HG03025 (cell line): ENCODE measurements around the gene DNAH5.
"Not testable (repeated sequence)": the region's sequence is repeated elsewhere in the genome, so short reads cannot be mapped to it uniquely, and the experiment has no call there.

Experiments used
- ATAC-seq: cut with Tn5 transposase; IDR thresholded peaks from one replicate; pipeline ENCODE4 v1.9.1; 2021; ENCODE audit warnings: mild to moderate bottlenecking, moderate library complexity; ENCODE audit not compliant: unreplicated experiment, low FRiP score

Gene DNAH5

GRCh38 chr5:13859270-13860065 lies 85.0 kb downstream of the DNAH5 start:
- ATAC-seq, result no peak

DNA sequence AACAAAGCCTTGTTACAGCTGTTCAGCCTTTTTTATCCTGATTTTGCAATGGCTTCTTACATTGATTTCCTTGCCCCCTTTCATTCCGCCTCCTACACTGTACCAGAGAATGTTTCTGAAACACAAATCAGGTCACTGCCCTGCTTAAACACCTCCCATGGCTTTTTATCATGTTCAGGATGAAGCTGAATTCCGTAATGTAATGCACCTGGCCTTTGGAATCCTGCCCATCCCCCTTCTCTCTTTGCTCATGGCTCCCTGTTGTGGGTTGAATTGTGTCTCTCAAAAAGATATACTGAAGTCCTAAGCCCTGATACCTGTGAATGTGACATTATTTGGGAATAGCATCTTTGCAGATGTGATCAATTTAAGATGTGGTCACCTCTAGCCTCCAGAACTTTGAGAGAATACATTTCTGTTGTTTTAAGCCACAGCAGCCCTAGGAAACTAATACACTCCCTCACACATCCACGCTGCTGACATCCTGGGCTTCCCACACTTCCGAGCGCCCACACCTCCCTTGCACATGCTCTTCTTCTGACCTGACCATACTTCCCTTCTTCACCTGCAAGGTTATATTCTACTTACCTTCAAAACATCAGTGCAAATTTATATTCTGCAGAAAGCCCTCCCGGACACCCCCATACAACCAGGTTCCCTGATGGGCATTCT lies 101.2 kb downstream of the DNAH5 start:
- ATAC-seq, result no peak

DNA sequence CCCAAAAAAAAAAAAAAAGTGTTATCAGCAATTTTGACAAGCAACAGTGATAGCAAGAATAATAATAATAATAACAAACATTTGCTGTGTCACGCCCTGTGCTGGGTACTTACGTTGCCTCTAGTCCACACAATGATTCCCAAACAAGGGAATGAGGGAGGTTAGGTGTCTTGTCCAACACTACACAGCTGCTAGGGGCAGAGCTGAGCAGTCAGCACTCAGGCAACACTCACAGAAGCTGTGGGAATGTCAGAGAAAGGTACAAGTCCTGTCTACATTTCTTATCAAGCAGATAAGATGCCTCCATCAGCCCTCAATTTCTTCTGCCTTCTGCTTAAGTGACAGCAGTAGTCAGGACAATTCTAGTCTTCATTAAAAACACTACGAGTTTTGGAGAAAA lies 111.0 kb downstream of the DNAH5 start:
- ATAC-seq, result no peak

GRCh38 chr5:13831351-13831750 lies 113.1 kb downstream of the DNAH5 start:
- ATAC-seq, result no peak

GRCh38 chr5:13830536-13830935 lies 114.0 kb downstream of the DNAH5 start:
- no peak for ATAC-seq

GRCh38 chr5:13821366-13821765 lies 123.1 kb downstream of the DNAH5 start:
- no peak for ATAC-seq

- ATAC-seq, result no peak
Observed at GRCh38 chr5:13816126-13816525, 128.4 kb downstream of the DNAH5 start.

DNA sequence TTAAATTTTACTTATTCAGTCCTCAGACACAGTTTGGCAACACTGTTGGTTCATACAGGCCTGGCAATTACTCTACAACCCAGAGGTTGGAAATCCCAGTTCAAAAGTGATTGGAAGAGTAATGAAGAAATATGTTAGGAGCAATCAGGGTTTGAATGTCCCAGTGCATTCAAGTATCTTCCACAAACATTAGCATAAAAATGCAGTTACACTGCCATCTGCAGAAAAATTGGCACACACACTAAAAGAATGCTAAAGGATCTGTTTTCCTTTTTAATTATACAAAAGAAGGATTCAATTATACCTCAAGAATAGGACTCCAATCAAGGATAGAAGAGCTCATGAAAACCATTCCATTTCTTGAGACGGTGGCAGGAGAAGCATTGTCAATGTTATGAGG lies 130.2 kb downstream of the DNAH5 start:
- ATAC-seq, result no peak

- no peak for ATAC-seq
Observed at GRCh38 chr5:13809921-13810320, 134.6 kb downstream of the DNAH5 start.

GRCh38 chr5:13804336-13804735 lies 140.2 kb downstream of the DNAH5 start:
- no peak for ATAC-seq

GRCh38 chr5:13798569-13798968 lies 145.9 kb downstream of the DNAH5 start:
- ATAC-seq, result not testable (repeated sequence)

DNA sequence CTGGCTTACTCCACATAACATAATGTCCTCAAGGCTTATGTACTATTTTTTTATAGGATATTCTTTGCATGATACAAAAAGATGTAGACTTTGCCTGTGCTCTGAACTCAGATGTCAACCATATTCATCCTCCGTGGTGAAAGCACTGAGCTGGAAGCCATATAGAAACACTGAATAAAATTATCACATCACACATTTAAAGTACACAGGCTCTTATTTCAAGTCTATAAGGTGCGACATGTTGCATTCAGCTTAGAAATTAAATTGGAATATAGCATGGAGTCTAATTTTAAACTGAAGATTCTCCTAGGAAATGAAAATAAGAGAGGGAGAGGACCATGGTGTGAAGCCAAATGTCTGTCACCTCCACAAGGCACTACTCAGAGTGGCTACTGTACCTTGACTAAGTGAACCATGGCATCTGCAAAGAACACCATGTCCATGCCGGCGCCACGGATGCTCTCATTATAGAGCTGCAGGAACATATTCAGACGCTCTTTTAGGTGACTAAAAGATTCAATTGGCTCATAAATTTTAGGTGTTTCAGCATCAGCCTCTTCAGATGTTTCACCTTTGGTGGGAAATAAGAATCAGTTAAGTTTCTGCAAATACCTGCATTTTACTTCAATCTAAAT lies 158.6 kb downstream of the DNAH5 start:
- ATAC-seq, result no peak

- no peak for ATAC-seq
Observed at GRCh38 chr5:13783726-13784125, 160.8 kb downstream of the DNAH5 start.

DNA sequence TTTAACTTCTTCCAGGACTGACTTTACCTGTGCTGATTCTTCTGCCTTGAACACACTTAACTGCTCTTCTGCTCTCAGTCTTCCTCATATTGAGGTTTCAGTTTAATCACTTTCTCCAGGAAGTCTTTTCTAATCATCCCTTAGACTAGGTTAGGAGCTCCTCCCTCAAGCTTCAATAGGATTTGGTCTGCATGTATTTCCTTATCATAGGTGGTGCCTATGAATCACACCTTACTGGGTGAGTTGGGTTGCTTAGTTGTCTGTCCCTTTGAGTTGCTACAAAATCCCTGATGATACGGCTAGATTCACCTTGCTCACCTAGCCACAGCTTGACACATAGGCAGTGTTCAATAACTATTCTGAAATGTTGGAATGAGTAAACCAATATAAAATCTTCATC lies 164.4 kb downstream of the DNAH5 start:
- no peak for ATAC-seq

- no peak for ATAC-seq
Observed at GRCh38 chr5:13773649-13774048, 170.8 kb downstream of the DNAH5 start.

- ATAC-seq, result no peak
Observed at GRCh38 chr5:13771011-13771571, 173.4 kb downstream of the DNAH5 start.

DNA sequence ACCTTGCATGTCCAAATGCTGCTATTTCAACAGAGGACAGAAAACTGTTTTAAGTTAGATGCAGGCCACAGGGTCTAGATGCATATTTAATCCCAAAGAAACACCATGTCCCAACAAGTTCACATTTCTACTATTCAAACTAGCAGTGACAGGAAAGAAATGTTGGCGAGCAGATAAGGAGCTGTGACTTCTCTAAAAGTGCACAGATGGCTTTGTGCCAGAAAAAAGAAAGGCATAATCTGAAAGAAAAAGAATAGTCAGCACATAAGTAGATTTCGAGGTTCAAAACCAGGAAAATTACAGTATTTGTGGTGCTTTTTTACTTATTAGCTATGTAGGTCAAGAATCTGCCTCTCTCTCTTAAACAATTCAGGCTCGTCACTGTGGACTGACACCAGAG lies 178.3 kb downstream of the DNAH5 start:
- no peak for ATAC-seq

GRCh38 chr5:13763719-13764118 lies 180.8 kb downstream of the DNAH5 start:
- no peak for ATAC-seq

DNA sequence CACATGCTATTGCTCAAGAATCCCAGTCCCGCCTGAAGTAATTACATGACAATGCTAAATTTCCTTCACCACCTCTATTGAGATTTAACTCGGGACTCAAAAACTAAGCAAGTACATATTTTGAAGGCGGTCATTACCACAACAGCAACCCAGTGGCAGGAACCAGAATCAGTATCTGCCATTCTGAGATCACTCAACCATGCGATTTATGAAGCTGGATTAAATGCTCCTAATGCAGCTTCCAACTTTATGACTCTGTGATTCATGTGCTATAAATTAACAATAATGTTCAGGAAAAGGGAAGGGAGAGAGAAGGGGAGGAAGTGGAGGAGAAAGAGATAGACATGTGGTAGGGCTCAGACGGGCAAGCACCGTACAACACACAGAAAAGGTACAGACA lies 194.7 kb downstream of the DNAH5 start:
- no peak for ATAC-seq

DNA sequence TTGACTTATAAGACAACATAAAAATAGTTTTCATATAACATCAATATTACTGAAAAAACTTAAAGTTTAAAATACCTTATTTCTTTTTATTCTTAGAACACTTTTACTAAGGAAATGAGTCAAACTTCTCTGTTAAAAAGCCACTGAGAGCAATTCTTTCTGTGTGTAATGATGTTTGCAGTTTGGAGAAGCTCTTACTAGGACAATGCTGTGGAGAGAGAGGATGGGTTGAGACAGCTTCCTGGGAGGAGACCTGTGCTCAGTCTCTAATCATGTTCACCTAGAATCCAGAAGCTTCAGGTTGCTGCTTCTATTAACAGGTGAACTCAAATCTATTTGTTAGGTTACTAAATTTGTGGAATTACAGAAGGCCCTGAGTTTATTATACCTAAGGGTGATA lies 198.5 kb downstream of the DNAH5 start:
- no peak for ATAC-seq

DNA sequence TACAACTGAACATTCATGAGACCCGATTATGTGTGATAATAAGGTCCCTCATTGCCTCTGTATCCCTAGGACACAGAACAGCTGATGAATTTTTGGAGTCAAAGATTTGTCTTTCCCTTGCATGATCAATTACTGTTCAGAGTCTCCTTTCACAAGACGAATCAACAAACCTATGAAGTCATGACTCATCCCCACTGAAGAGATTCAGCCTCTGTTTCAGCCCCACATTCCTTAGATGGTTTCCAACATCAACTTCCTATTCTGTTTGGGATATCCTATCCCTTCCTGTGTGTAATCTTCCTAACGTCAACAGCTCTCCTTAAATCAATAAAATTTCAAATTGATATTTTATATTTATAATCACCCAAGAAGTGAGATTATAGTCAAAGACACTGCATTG lies 199.0 kb downstream of the DNAH5 start:
- ATAC-seq, result no peak
